ENCODE data around the gene SEMA4G. TPM values are rescaled to one million over a fixed set of nuclear protein-coding genes. Genes with fewer than 3 reads are reported as not detected.

Gene SEMA4G
- total RNA-seq, 1 donor = under 0.01 TPM

GRCh38 chr10:101006593-101007098 lies 37.3 kb downstream of the SEMA4G start:
- DNase-seq (ENCODE audit: insufficient read length, low spot score, missing footprints) = peak; percentile 71
- Histone ChIP-seq H3K4me1 (ENCODE audit: insufficient read depth, low read length) (peaks cover 18% of the 10 kb centered on the region), H3K79me2 (ENCODE audit: insufficient read depth, low read length) (peaks cover 43% of the 10 kb centered on the region), H2AFZ (ENCODE audit: low read length) (no peak overlapping the region), H3K4me3 (ENCODE audit: insufficient read depth, low read length) (no peak overlapping the region), H3K27me3 (ENCODE audit: insufficient read depth, low read length) (no peaks in the 10 kb centered on the region), H3K9me3 (ENCODE audit: low read depth, low read length) (no peaks in the 10 kb centered on the region), H3K36me3 (ENCODE audit: insufficient read depth, low read length) (peaks cover 43% of the 10 kb centered on the region), H3K4me2 (ENCODE audit: insufficient read depth, low read length) (no peak overlapping the region), H3K27ac (ENCODE audit: low read depth, low read length) (no peak overlapping the region), H4K20me1 (ENCODE audit: insufficient read depth, low read length) (peaks cover 42% of the 10 kb centered on the region)
- TF ChIP-seq, protein P1, sequence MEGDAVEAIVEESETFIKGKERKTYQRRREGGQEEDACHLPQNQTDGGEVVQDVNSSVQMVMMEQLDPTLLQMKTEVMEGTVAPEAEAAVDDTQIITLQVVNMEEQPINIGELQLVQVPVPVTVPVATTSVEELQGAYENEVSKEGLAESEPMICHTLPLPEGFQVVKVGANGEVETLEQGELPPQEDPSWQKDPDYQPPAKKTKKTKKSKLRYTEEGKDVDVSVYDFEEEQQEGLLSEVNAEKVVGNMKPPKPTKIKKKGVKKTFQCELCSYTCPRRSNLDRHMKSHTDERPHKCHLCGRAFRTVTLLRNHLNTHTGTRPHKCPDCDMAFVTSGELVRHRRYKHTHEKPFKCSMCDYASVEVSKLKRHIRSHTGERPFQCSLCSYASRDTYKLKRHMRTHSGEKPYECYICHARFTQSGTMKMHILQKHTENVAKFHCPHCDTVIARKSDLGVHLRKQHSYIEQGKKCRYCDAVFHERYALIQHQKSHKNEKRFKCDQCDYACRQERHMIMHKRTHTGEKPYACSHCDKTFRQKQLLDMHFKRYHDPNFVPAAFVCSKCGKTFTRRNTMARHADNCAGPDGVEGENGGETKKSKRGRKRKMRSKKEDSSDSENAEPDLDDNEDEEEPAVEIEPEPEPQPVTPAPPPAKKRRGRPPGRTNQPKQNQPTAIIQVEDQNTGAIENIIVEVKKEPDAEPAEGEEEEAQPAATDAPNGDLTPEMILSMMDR (IDR thresholded peaks at IDR 0.05; ENCODE audit: extremely low read depth, low read depth, low read length) = no peak

DNA sequence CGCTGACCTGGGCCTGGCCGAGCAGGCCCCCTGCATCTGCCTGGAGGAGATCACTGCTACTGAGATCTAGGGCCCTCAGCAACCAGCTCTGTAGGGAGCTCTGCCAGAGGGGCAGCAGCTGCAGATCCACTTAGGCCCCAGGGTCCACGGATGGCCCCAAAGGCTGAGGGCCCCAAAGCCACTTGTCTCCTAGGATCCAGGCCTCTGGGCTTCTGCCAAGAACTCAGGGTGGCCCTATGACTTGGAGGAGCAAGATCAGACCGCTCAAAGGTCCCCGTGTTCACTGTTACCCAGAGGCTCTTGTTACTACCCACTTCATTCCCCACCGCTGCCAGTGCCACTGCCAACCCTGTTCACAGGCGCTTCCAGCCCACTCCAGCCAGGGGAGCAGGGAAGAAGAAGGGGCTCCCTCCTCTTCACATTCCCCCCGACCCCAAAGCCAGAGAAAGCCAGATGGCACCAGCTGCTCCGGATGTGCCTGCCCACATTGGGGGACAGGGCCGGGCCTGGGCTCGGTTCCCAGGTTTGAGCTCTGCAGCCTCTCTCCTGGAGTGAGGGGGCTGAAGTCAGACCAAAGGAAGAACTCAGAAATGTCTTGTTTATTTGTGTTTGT lies 37.9 kb downstream of the SEMA4G start:
- TF ChIP-seq, protein P1 (IDR thresholded peaks at IDR 0.05; ENCODE audit: extremely low read depth, low read depth, low read length) = no peak
- Histone ChIP-seq H3K4me2 (ENCODE audit: insufficient read depth, low read length) (no peak overlapping the region), H2AFZ (ENCODE audit: low read length) (no peak overlapping the region), H3K4me3 (ENCODE audit: insufficient read depth, low read length) (no peak overlapping the region), H4K20me1 (ENCODE audit: insufficient read depth, low read length) (peaks cover 37% of the 10 kb centered on the region), H3K27me3 (ENCODE audit: insufficient read depth, low read length) (no peaks in the 10 kb centered on the region), H3K9me3 (ENCODE audit: low read depth, low read length) (no peaks in the 10 kb centered on the region), H3K4me1 (ENCODE audit: insufficient read depth, low read length) (peaks cover 12% of the 10 kb centered on the region), H3K27ac (ENCODE audit: low read depth, low read length) (no peak overlapping the region), H3K79me2 (ENCODE audit: insufficient read depth, low read length) (peaks cover 37% of the 10 kb centered on the region), H3K36me3 (ENCODE audit: insufficient read depth, low read length) (peaks cover 43% of the 10 kb centered on the region)
- DNase-seq (ENCODE audit: insufficient read length, low spot score, missing footprints) = peak; percentile 82

DNA sequence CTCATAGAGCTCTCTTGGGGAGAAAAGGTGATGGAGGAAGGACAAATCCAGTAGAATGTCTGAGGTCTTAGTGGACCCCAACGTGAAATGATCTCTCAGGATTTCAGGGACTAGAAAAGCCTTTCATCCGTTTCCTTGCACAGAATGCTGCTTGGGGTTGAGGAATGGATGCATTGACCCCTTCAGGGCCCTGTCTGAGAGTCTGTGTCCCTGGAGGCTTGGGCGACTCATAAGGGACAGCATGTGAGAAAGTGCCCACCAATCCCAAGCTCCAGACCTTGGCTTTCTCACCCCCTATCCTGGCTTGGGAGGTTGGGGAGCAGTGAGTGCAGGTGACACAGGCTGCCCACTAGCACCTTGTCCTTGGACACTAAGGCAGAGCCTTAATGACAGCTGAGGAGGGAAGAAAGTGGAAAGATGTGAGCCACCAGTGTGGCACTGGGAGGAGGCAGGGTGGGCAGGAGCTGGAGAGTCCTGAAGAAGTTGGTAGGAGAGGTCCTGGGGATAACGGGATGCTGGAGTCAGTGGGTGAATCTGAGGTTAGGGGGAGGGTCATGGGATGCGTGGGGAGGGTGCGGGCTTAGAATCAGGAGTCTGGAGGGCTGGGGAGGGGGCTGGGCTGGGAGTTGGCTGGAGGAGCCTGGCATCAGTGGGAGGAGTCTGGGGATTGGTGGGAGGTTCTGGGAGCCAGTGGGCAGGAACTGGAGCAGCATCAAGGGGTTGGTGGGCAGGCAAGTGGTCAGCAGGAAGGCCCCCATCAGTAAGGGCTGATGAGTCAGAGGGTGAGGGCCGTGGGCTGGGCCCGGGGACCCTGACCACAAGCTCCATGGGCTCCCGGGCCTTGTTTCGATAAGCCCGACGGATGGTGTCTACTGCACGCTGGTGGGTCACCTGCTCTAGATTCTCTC lies 38.9 kb downstream of the SEMA4G start:
- no peak overlapping the region for H3K27ac ChIP-seq (ENCODE audit: low read depth, low read length)
- H2AFZ ChIP-seq (ENCODE audit: low read length) = no peak overlapping the region
- no peak overlapping the region for H3K4me3 ChIP-seq (ENCODE audit: insufficient read depth, low read length)
- TF ChIP-seq, protein P1 (IDR thresholded peaks at IDR 0.05; ENCODE audit: extremely low read depth, low read depth, low read length) = no peak
- peak; percentile 87 for DNase-seq (ENCODE audit: insufficient read length, low spot score, missing footprints)
- peaks cover 37% of the 10 kb centered on the region for H3K36me3 ChIP-seq (ENCODE audit: insufficient read depth, low read length)
- no peaks in the 10 kb centered on the region for H3K27me3 ChIP-seq (ENCODE audit: insufficient read depth, low read length)
- peaks cover 18% of the 10 kb centered on the region for H3K4me1 ChIP-seq (ENCODE audit: insufficient read depth, low read length)
- peaks cover 27% of the 10 kb centered on the region for H4K20me1 ChIP-seq (ENCODE audit: insufficient read depth, low read length)
- no peaks in the 10 kb centered on the region for H3K9me3 ChIP-seq (ENCODE audit: low read depth, low read length)
- H3K4me2 ChIP-seq (ENCODE audit: insufficient read depth, low read length) = no peak overlapping the region
- H3K79me2 ChIP-seq (ENCODE audit: insufficient read depth, low read length) = peaks cover 28% of the 10 kb centered on the region
